Uterus (tissue), 2 donors: ENCODE results near the gene SGCA.

Experiments used
- CTCF ChIP-seq, 4 experiments: fragments of 200-600 bp in 2 of 4; fragments of 450-650 bp in 2 of 4; sonication (generic) in 2 of 4; IDR thresholded peaks; one replicate each; pipeline ENCODE4 v1.5.1; 2016 to 2019; ENCODE audit warnings: antibody characterized with exemption in 4 of 4, mild to moderate bottlenecking in 2 of 4, moderate library complexity in 1 of 4
- POLR2A ChIP-seq, 2 donors: fragments of 450-650 bp; IDR thresholded peaks; one replicate each; pipeline ENCODE4 v1.6.1; 2016; ENCODE audit warnings: antibody characterized with exemption in 2 of 2, mild to moderate bottlenecking in 1 of 2, moderate library complexity in 1 of 2

DNA sequence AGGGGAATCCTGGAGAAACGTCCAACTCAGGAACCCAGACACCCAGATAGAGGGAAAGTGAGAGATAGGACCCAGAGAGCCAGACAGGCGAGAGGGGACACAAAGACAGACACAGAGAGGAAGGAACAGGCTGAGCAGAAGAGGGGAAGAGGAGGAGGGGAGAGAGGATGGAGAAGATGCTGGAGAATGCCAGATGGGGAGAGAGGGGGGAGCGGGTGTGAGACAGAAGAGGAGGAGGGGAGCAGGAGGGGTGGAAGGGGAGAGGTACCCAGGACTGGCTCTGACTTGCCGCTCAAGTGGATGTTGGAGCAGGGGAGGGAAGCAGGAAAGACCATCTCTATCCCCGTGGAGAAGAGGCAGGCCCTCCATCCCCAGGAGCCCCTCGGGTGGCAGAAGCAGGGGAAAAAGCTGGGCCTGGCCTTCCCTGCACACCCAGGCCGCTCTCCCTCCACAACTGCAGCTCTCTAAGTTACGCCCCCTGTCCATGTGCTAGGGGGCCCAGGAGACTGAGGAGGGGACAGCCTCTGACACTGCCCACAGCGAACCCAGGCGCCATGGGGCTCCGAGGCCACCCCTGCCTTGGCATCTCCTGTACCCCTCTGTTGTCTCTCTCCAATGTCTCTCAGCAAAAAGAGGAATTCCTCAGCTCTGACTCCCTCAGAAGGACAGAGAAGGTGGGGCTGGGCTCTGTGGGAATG is 20.1 kb upstream of the SGCA start:
- TF ChIP-seq POLR2A (IDR thresholded peaks at IDR 0.05), result no peak
- no peak for TF ChIP-seq CTCF (IDR thresholded peaks at IDR 0.05)
